KMS-11 (cell line): Measurements from ENCODE around the gene TAX1BP3.

Experiments
- H2AFZ ChIP-seq: fragments of 200-600 bp; sonication (generic); 2 replicates; pipeline ENCODE4 v1.6.1; 2016; ENCODE audit warnings: antibody characterized with exemption, mixed run types, low read depth
- H3K27ac ChIP-seq: fragments of 200-600 bp; sonication (generic); 2 replicates; pipeline ENCODE4 v1.6.1; 2016; ENCODE audit warnings: mild to moderate bottlenecking, mixed run types
- H3K27me3 ChIP-seq: fragments of 200-600 bp; sonication (generic); 2 replicates; pipeline ENCODE4 v1.6.1; 2017; ENCODE audit warnings: mild to moderate bottlenecking, low read depth, mixed run types, moderate library complexity; ENCODE audit not compliant: insufficient read depth
- H3K36me3 ChIP-seq: fragments of 200-600 bp; sonication (generic); 2 replicates; pipeline ENCODE4 v1.6.1; 2017; ENCODE audit warnings: mild to moderate bottlenecking, mixed run types; ENCODE audit not compliant: insufficient read depth
- H3K4me1 ChIP-seq: fragments of 200-600 bp; sonication (generic); 2 replicates; pipeline ENCODE4 v1.6.1; 2016; ENCODE audit warnings: mild to moderate bottlenecking, low read depth, mixed run types; ENCODE audit not compliant: poor library complexity, severe bottlenecking
- H3K4me2 ChIP-seq: fragments of 200-600 bp; sonication (generic); 2 replicates; pipeline ENCODE4 v1.7.0; 2016; ENCODE audit warnings: mild to moderate bottlenecking, mixed run types
- H3K4me3 ChIP-seq: fragments of 200-600 bp; sonication (generic); IDR thresholded peaks from 2 replicates; pipeline ENCODE4 v1.6.1; 2017; ENCODE audit warnings: low read depth, low read length, mixed read lengths; ENCODE audit not compliant: insufficient read depth
- H3K79me2 ChIP-seq: fragments of 200-600 bp; sonication (generic); 2 replicates; pipeline ENCODE4 v1.6.1; 2016; ENCODE audit warnings: low read depth, mixed run types; ENCODE audit not compliant: insufficient read depth
- H3K9ac ChIP-seq: fragments of 200-600 bp; sonication (generic); 2 replicates; pipeline ENCODE4 v1.6.1; 2016; ENCODE audit warnings: mild to moderate bottlenecking, mixed run types
- H4K20me1 ChIP-seq: fragments of 200-600 bp; sonication (generic); 2 replicates; pipeline ENCODE4 v1.6.1; 2016; ENCODE audit warnings: mild to moderate bottlenecking, mixed run types; ENCODE audit not compliant: insufficient read depth
- CTCF ChIP-seq: fragments of 200-600 bp; sonication (generic); conservative IDR thresholded peaks from 2 replicates; pipeline ENCODE4 v1.6.1; 2017; ENCODE audit warnings: low read depth, mild to moderate bottlenecking, antibody characterized with exemption, low read length, moderate library complexity, mixed read lengths

Gene TAX1BP3

GRCh38 chr17:3681057-3681456 is 12.7 kb upstream of the TAX1BP3 start:
- Histone ChIP-seq H3K27ac (no peak overlapping the region), H3K4me1 (peaks cover 4% of the 10 kb centered on the region), H3K36me3 (no peaks in the 10 kb centered on the region), H3K4me2 (no peak overlapping the region), H2AFZ (no peak overlapping the region), H4K20me1 (no peaks in the 10 kb centered on the region), H3K79me2 (no peaks in the 10 kb centered on the region), H3K4me3 (no peak overlapping the region), H3K9ac (no peak overlapping the region), H3K27me3 (no peaks in the 10 kb centered on the region)
- no peak for TF ChIP-seq CTCF

GRCh38 chr17:3679531-3680126 is 11.3 kb upstream of the TAX1BP3 start:
- H3K4me1 ChIP-seq: peaks cover 4% of the 10 kb centered on the region
- no peak overlapping the region for H3K9ac ChIP-seq
- no peak for TF ChIP-seq CTCF
- H3K79me2 ChIP-seq: no peaks in the 10 kb centered on the region
- no peaks in the 10 kb centered on the region for H3K27me3 ChIP-seq
- no peaks in the 10 kb centered on the region for H4K20me1 ChIP-seq
- no peak overlapping the region for H3K27ac ChIP-seq
- no peak overlapping the region for H3K4me3 ChIP-seq
- H3K4me2 ChIP-seq: no peak overlapping the region
- no peaks in the 10 kb centered on the region for H3K36me3 ChIP-seq
- H2AFZ ChIP-seq: no peak overlapping the region

GRCh38 chr17:3678821-3679530 is 10.6 kb upstream of the TAX1BP3 start:
- Histone ChIP-seq H3K27ac (no peak overlapping the region), H3K9ac (no peak overlapping the region), H3K36me3 (no peaks in the 10 kb centered on the region)

GRCh38 chr17:3678095-3678820 is 9.9 kb upstream of the TAX1BP3 start:
- Histone ChIP-seq H4K20me1 (no peaks in the 10 kb centered on the region), H3K27me3 (no peaks in the 10 kb centered on the region), H3K27ac (no peak overlapping the region), H2AFZ (no peak overlapping the region), H3K4me2 (no peak overlapping the region), H3K4me3 (no peak overlapping the region), H3K9ac (no peak overlapping the region), H3K4me1 (peaks cover 3% of the 10 kb centered on the region), H3K79me2 (no peaks in the 10 kb centered on the region), H3K36me3 (no peaks in the 10 kb centered on the region)
- TF ChIP-seq CTCF: no peak

More at GRCh38 chr17:3678821-3679530, 10.6 kb upstream of the TAX1BP3 start:
- no peak for TF ChIP-seq CTCF
- peaks cover 4% of the 10 kb centered on the region for H3K4me1 ChIP-seq
- no peaks in the 10 kb centered on the region for H4K20me1 ChIP-seq
- no peak overlapping the region for H3K4me2 ChIP-seq
- H3K79me2 ChIP-seq: no peaks in the 10 kb centered on the region
- H3K27me3 ChIP-seq: no peaks in the 10 kb centered on the region
- H2AFZ ChIP-seq: no peak overlapping the region
- no peak overlapping the region for H3K4me3 ChIP-seq
